IMR-90 (cell line): ENCODE measurements around the gene UBLCP1. TPM values are rescaled to one million over a fixed set of nuclear protein-coding genes. Genes with fewer than 3 reads are reported as not detected.

Source experiments
- ATAC-seq: fragments of 200-7000 bp; cut with Tn5 transposase; 2 replicates; pipeline ENCODE4 v1.9.1; 2020; ENCODE audit warnings: low read depth, mild to moderate bottlenecking, moderate library complexity
- BruUV-seq: library from RNA; stranded (reverse); fragments of 400-500 nt; replicated peaks from 2 replicates; lab custom pipeline; 2021; lab: Mats Ljungman, UMichigan
- CTCF ChIA-PET: fragments of 300-600 bp; formaldehyde crosslinking; extraction: SDS; loops from one replicate; lab custom pipeline; 2021; ENCODE audit warnings: antibody characterized with exemption; lab: Yijun Ruan, JAX
- POLR2A ChIA-PET: fragments of 300-600 bp; sonication (Branson Sonifier 250); formaldehyde crosslinking; loops from one replicate; lab custom pipeline; 2022; ENCODE audit warnings: antibody characterized with exemption; ENCODE audit not compliant: unreplicated experiment; lab: Charles Lee
- DNase-seq: peaks from one replicate; pipeline ENCODE4 v3.0.0; 2013
- H2AFZ ChIP-seq: replicated peaks from 2 replicates; pipeline ENCODE3; 2013; ENCODE audit warnings: low read length, mild to moderate bottlenecking; ENCODE audit not compliant: poor library complexity
- H2AK5ac ChIP-seq: 2 replicates; pipeline ENCODE4 v1.6.1; 2013; ENCODE audit warnings: low read depth, low read length, inconsistent platforms
- H2AK9ac ChIP-seq: replicated peaks from 2 replicates; pipeline ENCODE3; 2013; ENCODE audit warnings: mild to moderate bottlenecking, low read depth, low read length, moderate library complexity; ENCODE audit not compliant: poor library complexity
- H2BK120ac ChIP-seq: 2 replicates; pipeline ENCODE4 v1.6.1; 2013; ENCODE audit warnings: low read depth, low read length, inconsistent platforms
- H2BK15ac ChIP-seq: 3 replicates; pipeline ENCODE4 v1.6.1; 2013; ENCODE audit warnings: low read depth, low read length, inconsistent platforms
- H2BK20ac ChIP-seq: 2 replicates; pipeline ENCODE4 v1.6.1; 2013; ENCODE audit warnings: low read depth, mild to moderate bottlenecking, inconsistent platforms, low read length, moderate library complexity
- H2BK5ac ChIP-seq: 2 replicates; pipeline ENCODE4 v1.6.1; 2013; ENCODE audit warnings: mild to moderate bottlenecking, low read depth, low read length, inconsistent platforms; ENCODE audit not compliant: poor library complexity, severe bottlenecking
- H3K14ac ChIP-seq: replicated peaks from 2 replicates; pipeline ENCODE4 v1.6.1; 2013; ENCODE audit warnings: low read depth, low read length, inconsistent platforms
- H3K18ac ChIP-seq: 2 replicates; pipeline ENCODE4 v1.6.1; 2013; ENCODE audit warnings: low read depth, low read length, control low read depth
- H3K23ac ChIP-seq: 2 replicates; pipeline ENCODE4 v1.6.1; 2013; ENCODE audit warnings: low read depth, low read length, inconsistent platforms
- H3K27ac ChIP-seq: 2 replicates; pipeline ENCODE4 v1.5.1; 2013; ENCODE audit warnings: mild to moderate bottlenecking, control low read depth, low read length; ENCODE audit not compliant: insufficient read depth
- H3K27me3 ChIP-seq: 2 replicates; pipeline ENCODE4 v1.6.1; 2013; ENCODE audit warnings: low read length; ENCODE audit not compliant: control insufficient read depth, insufficient read depth
- H3K36me3 ChIP-seq: 2 replicates; pipeline ENCODE4 v1.6.1; 2013; ENCODE audit warnings: low read length, mixed read lengths; ENCODE audit not compliant: control insufficient read depth, insufficient read depth
- H3K4ac ChIP-seq: 2 replicates; pipeline ENCODE4 v1.6.1; 2013; ENCODE audit warnings: low read depth, low read length, inconsistent platforms
- H3K4me1 ChIP-seq: 2 replicates; pipeline ENCODE4 v1.6.1; 2013; ENCODE audit warnings: low read length, mixed read lengths; ENCODE audit not compliant: control insufficient read depth, insufficient read depth
- H3K4me2 ChIP-seq: 2 replicates; pipeline ENCODE4 v1.6.1; 2013; ENCODE audit warnings: low read depth, mild to moderate bottlenecking, control low read depth, low read length, moderate library complexity
- H3K4me3 ChIP-seq: 2 replicates; pipeline ENCODE4 v1.5.1; 2013; ENCODE audit warnings: low read depth, mild to moderate bottlenecking, control low read depth, low read length, moderate library complexity; ENCODE audit not compliant: insufficient read depth
- H3K56ac ChIP-seq: 2 replicates; pipeline ENCODE4 v1.6.1; 2013; ENCODE audit warnings: low read length, inconsistent platforms; ENCODE audit not compliant: insufficient read depth; ENCODE audit errors: extremely low read depth
- H3K79me1 ChIP-seq, 2 experiments: 2 replicates each; pipeline ENCODE4 v1.6.1; 2013; ENCODE audit warnings: low read length in 2 of 2, inconsistent platforms in 1 of 2, low read depth in 1 of 2
- H3K9ac ChIP-seq: 2 replicates; pipeline ENCODE4 v1.6.1; 2013; ENCODE audit warnings: low read depth, low read length, control low read depth
- H3K9me1 ChIP-seq: 2 replicates; pipeline ENCODE4 v1.6.1; 2013; ENCODE audit warnings: low read length, inconsistent platforms; ENCODE audit not compliant: insufficient read depth
- H3K9me3 ChIP-seq: 2 replicates; pipeline ENCODE4 v1.6.1; 2013; ENCODE audit warnings: low read length; ENCODE audit not compliant: control insufficient read depth, insufficient read depth
- H4K20me1 ChIP-seq: 2 replicates; pipeline ENCODE4 v1.6.1; 2013; ENCODE audit warnings: low read length, inconsistent platforms; ENCODE audit not compliant: insufficient read depth
- H4K5ac ChIP-seq: 2 replicates; pipeline ENCODE4 v1.6.1; 2013; ENCODE audit warnings: mild to moderate bottlenecking, low read depth, low read length, control low read depth
- H4K8ac ChIP-seq, 2 experiments: 2 replicates each; pipeline ENCODE4 v1.6.1; 2013; ENCODE audit warnings: low read depth in 2 of 2, low read length in 2 of 2, control low read depth in 1 of 2, inconsistent platforms in 1 of 2
- H4K91ac ChIP-seq: 2 replicates; pipeline ENCODE4 v1.6.1; 2013; ENCODE audit warnings: low read depth, low read length, inconsistent platforms; ENCODE audit not compliant: insufficient read depth
- CEBPB ChIP-seq: IDR thresholded peaks from 2 replicates; pipeline ENCODE4 v1.6.1; 2012; ENCODE audit warnings: low read depth, low read length, improper control_type of control experiment
- MAZ ChIP-seq: IDR thresholded peaks from 2 replicates; pipeline ENCODE4 v1.6.1; 2012; ENCODE audit warnings: low read depth, mild to moderate bottlenecking, low read length, improper control_type of control experiment, moderate library complexity, borderline replicate concordance
- MXI1 ChIP-seq: IDR thresholded peaks from 2 replicates; pipeline ENCODE4 v1.6.1; 2012; ENCODE audit warnings: low read depth, mild to moderate bottlenecking, low read length, moderate library complexity, borderline replicate concordance
- dilution Hi-C: fragments of 300-500 bp; cut with HindIII; formaldehyde crosslinking; loops from one replicate; pipeline ENCODE4 v1.14.3; 2018; ENCODE audit warnings: low sequenced_read_pairs; ENCODE audit not compliant: unreplicated experiment
- in situ Hi-C: fragments of 300-500 bp; cut with MboI; formaldehyde crosslinking; loops from 3 replicates; pipeline ENCODE4 v1.14.3; 2019; ENCODE audit warnings: low sequenced_read_pairs, inconsistent platforms, mixed read lengths
- intact Hi-C: fragments of 100-400 bp; cut with micrococcal nuclease; formaldehyde crosslinking; loops from 2 replicates; pipeline ENCODE4 v1.10.0; 2022
- polyA plus RNA-seq, 3 experiments: library from polyadenylated mRNA; depleted of rRNA; stranded (reverse); fragments of >200 nt; gene quantifications; 2 replicates each; pipeline ENCODE4 v1.2.3, GENCODE V29; 2012; ENCODE audit warnings: low replicate concordance in 1 of 3
- total RNA-seq: library from RNA; depleted of rRNA; stranded (reverse); fragments of >200 nt; gene quantifications from 2 replicates; pipeline ENCODE4 v1.2.3, GENCODE V29; 2012

Gene UBLCP1
- total and polyA plus RNA-seq, 2 of the 4 experiments (the other 2 are of a cell fraction) = 11.7 to 17.5 TPM

GRCh38 chr5:159243385-159243784 lies 19.7 kb upstream of the UBLCP1 start:
- peaks cover 5% of the 10 kb centered on the region for H3K27me3 ChIP-seq
- no peak overlapping the region for H3K4ac ChIP-seq
- CTCF ChIA-PET = no interaction called here
- no peaks in the 10 kb centered on the region for H3K79me1 ChIP-seq
- no peaks in the 10 kb centered on the region for H3K36me3 ChIP-seq
- in situ Hi-C loops = no loop called here
- intact Hi-C loops = no loop called here
- H4K8ac ChIP-seq = no peak overlapping the region
- H3K23ac ChIP-seq = no peak overlapping the region
- no peak overlapping the region for H3K18ac ChIP-seq
- dilution Hi-C loops = no loop called here
- TF ChIP-seq MAZ = no peak
- no peak for TF ChIP-seq MXI1
- TF ChIP-seq CEBPB = no peak
- no peak overlapping the region for H3K4me3 ChIP-seq
- H3K4me2 ChIP-seq = no peak overlapping the region
- H2BK5ac ChIP-seq = no peak overlapping the region
- ATAC-seq (no peak), DNase-seq (no peak)
- H3K14ac ChIP-seq = no peak overlapping the region
- no peak overlapping the region for H3K9ac ChIP-seq
- H3K4me1 ChIP-seq = peaks cover 1% of the 10 kb centered on the region; the same call in 1 of the 2 replicates
- no peak overlapping the region for H4K91ac ChIP-seq
- POLR2A ChIA-PET = no interaction called here
- no peaks in the 10 kb centered on the region for H3K9me3 ChIP-seq
- no peak overlapping the region for H2BK20ac ChIP-seq
- no TSS peak for BruUV-seq
- H2AK5ac ChIP-seq = no peak overlapping the region
- H2BK15ac ChIP-seq = no peak overlapping the region
- no peak overlapping the region for H2AK9ac ChIP-seq
- H4K20me1 ChIP-seq = no peaks in the 10 kb centered on the region
- H3K27ac ChIP-seq = no peak overlapping the region
- no peak overlapping the region for H4K5ac ChIP-seq
- no peak overlapping the region for H2BK120ac ChIP-seq
- peaks cover 3% of the 10 kb centered on the region; the same call in 1 of the 2 replicates for H3K9me1 ChIP-seq
- H3K56ac ChIP-seq = no peak overlapping the region
- H2AFZ ChIP-seq = no peak overlapping the region
